ENCODE data around the gene DIDO1.

DNA sequence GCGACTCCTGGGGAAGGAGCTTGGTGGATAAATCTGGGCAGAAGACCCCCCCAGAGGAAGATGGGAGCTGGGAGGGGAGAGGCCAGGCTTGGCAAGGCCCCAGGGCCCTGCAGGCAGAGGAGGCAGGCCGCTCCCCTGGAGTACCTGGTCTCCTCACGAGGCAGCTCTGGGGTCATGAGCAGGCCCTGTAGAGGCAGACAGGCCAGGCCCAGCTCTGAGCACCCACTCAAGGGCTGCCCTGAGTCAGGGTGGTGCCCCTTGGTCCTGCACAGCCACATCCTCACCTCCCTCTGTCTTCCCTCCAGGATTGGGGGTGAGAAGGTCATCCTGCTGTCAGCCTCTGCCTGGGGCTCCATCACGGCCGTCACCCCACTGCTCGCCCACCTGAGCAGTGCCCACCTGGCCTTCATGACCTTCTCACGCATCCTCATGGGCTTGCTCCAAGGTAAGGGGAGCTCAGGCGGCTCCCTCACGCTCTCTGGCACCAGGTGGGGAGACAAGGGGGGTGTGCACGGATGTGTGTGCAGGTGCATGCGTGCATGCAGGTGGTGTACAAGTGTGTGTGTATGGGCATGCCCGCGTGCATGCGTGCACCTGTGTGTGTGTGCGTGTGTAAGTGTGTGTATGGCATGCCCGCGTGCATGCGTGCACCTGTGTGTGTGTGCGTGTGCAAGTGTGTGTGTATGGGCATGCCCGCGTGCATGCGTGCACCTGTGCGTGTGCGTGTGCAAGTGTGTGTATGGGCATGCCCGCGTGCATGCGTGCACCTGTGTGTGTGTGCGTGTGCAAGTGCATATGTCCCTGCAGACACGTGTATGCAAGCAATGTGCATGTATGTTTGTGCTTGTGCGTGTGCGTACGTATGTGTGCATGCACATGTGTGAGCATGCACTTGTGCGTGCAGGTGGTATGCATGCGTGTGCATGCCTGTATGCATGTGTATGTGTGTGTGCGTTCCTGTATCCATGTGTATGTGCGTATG is 31.1 kb upstream of the DIDO1 start:
- TF ChIP-seq, protein P1, sequence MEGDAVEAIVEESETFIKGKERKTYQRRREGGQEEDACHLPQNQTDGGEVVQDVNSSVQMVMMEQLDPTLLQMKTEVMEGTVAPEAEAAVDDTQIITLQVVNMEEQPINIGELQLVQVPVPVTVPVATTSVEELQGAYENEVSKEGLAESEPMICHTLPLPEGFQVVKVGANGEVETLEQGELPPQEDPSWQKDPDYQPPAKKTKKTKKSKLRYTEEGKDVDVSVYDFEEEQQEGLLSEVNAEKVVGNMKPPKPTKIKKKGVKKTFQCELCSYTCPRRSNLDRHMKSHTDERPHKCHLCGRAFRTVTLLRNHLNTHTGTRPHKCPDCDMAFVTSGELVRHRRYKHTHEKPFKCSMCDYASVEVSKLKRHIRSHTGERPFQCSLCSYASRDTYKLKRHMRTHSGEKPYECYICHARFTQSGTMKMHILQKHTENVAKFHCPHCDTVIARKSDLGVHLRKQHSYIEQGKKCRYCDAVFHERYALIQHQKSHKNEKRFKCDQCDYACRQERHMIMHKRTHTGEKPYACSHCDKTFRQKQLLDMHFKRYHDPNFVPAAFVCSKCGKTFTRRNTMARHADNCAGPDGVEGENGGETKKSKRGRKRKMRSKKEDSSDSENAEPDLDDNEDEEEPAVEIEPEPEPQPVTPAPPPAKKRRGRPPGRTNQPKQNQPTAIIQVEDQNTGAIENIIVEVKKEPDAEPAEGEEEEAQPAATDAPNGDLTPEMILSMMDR (IDR thresholded peaks at IDR 0.05), result no peak
- TF ChIP-seq TAF1 (IDR thresholded peaks at IDR 0.05; ENCODE audit: borderline replicate concordance, low read depth, low read length), result no peak
- no peak for TF ChIP-seq RFX5 (IDR thresholded peaks at IDR 0.05; ENCODE audit: low read length)
- TF ChIP-seq, protein P2, sequence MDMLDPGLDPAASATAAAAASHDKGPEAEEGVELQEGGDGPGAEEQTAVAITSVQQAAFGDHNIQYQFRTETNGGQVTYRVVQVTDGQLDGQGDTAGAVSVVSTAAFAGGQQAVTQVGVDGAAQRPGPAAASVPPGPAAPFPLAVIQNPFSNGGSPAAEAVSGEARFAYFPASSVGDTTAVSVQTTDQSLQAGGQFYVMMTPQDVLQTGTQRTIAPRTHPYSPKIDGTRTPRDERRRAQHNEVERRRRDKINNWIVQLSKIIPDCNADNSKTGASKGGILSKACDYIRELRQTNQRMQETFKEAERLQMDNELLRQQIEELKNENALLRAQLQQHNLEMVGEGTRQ (IDR thresholded peaks at IDR 0.05; ENCODE audit: borderline replicate concordance, low read depth, low read length), result no peak
- no peak for TF ChIP-seq YY1 (IDR thresholded peaks at IDR 0.05; ENCODE audit: low read depth)
